NCI-H128 (cell line): Measurements from ENCODE around the gene BEND6.

Experiments
- DNase-seq: peaks from one replicate; lab custom pipeline; 2025; ENCODE audit not compliant: unreplicated experiment; lab: John Stamatoyannopoulos, UW

BEND6 gene

GRCh38 chr6:56940463-56940862 lies 14.4 kb upstream of the BEND6 start:
- DNase-seq, result no peak

DNA sequence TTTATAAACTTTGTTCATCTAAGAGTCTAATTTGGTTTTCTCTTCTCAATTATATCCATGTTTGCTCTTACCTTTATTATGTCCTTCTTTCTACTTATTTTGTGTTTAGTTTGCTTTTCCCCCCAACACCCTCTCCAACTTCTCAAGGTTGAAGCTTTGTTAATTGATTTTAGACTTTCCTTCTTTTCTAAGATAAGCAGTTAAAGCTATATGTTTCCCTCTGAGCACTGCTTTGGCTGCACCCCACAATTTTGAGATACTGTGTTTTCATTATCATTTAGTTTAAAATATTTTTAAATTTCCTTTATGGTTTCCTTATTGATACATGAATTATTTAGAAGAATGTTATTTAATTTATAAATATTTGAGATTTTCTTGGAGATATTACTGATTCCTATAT lies 13.9 kb upstream of the BEND6 start:
- no peak for DNase-seq

GRCh38 chr6:56944661-56945060 lies 10.2 kb upstream of the BEND6 start:
- no peak for DNase-seq

- no peak for DNase-seq
Measured at GRCh38 chr6:56946368-56946767, 8.5 kb upstream of the BEND6 start.

GRCh38 chr6:56947924-56948323 lies 7.0 kb upstream of the BEND6 start:
- no peak for DNase-seq

DNA sequence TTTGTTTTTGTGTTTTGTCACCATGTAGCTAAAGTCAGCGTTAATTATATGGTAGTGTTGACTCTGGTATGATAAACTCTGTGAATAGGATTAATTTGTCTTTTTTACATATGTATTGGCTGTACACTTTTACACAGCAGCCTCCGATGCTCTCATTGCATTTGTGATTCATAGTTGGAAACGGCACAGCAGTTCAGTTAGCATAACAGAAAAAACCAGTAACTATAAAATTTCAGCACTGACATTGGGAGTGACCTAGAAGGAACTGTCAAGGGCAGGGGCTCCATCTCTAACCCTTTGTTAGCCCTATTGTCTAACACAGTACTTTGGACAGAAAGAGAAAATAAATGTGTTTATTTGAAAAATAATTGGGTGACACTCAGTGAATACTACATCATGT lies 5.6 kb upstream of the BEND6 start:
- DNase-seq, result no peak

GRCh38 chr6:56949925-56950495 lies 4.9 kb upstream of the BEND6 start:
- no peak for DNase-seq

- no peak for DNase-seq
Measured at GRCh38 chr6:56951049-56951831, 3.7 kb upstream of the BEND6 start.

DNA sequence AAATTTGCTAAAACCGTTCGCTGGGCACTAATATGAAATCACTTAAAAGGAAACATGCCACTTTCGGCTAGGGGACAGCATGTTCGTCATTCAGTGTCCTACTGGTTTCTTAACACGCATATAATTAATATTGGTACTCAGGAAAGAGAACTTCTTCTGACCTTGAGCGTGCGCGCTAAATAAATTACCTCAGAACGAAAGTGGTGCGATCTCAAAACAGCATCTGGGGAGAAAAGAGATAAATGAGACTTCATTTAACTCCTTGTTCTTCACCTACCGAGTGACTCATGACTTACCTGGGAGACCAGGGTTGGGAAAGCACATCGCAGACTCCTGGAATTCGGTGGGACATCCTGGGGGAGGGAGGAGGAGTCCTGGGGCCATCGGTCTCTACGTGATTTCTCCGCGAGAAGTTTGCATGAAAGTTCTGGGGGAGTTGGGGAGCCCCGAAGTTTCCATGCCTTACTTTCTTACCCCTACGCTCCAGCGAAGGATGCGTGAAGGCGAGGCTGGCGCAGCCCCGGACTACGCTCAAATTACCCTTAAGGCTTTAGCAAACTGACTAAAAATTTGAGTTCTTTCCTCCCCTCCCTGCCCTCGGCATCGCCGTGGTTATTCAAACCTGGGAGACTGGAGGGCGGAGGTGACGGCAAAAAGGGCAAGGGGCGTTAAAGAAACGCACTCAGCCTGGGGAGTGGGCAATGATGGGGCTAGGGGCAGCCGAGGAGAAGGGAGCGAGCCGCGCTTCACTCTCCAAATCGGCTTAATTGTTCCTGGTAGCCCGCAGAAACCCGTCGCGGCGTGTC lies 1.1 kb upstream of the BEND6 start:
- no peak for DNase-seq

- peak; percentile 46 for DNase-seq
Measured at GRCh38 chr6:56955171-56956155, 556 bp downstream of the BEND6 start.

GRCh38 chr6:56956491-56956890 lies 1.6 kb downstream of the BEND6 start:
- no peak for DNase-seq

GRCh38 chr6:56957856-56958255 lies 2.9 kb downstream of the BEND6 start:
- no peak for DNase-seq

DNA sequence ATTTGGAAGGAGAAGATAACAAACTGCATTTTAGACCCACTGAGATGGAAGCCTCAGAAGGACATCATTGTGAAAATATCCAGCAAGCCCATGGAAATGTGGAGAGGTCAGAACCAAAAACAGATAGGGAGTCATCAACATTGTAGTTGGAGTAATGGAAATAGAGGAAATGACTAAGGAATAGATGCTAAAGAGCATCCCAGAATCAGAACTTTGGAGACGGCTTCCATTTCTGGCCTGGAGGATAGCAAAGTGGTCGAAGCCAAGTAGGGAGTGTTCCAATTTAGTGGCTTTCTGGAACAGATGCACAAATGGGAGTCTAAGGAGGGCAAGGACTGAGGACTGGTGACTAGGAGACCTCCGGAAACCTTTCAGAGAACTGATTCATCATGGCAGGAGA lies 3.6 kb downstream of the BEND6 start:
- DNase-seq, result no peak

DNA sequence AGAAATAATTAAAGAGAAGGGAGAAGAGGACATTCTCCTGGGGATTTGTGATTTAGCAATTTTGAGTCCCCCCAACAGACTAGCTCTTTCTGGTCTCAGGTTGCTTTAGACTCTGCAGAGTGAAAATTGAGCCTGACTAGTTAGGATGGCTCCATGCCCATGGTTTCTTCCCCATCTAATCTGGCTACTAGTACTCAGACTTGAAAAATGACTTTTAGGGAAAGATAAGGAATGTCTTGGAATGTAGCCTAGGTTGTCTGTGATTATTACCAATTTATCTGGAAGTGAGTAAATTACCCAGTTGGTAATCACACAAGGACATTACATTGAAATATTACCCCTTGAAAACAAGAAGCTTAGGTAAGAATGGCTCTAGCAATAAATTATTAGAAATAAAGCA lies 4.2 kb downstream of the BEND6 start:
- DNase-seq, result no peak

GRCh38 chr6:56959938-56960337 lies 5.0 kb downstream of the BEND6 start:
- DNase-seq, result no peak

DNA sequence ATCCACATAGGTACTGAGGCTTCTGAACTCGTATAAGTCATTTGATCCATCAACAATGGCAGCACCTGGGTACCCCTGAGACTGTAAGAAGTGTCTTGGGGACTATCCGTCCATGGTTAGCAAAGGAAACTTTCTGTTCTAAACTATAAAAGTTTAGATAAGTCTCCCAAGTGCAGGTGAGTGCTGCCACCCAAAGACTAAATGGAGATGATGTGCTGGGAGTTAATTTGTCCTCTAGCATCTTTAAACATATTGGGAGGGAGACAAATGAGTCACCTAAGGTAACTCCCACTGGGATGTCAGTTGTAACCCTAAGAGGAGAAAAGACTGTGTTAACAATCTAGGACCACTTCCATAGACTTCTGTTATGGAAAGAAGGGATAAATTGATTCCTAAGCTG lies 6.2 kb downstream of the BEND6 start:
- no peak for DNase-seq

DNA sequence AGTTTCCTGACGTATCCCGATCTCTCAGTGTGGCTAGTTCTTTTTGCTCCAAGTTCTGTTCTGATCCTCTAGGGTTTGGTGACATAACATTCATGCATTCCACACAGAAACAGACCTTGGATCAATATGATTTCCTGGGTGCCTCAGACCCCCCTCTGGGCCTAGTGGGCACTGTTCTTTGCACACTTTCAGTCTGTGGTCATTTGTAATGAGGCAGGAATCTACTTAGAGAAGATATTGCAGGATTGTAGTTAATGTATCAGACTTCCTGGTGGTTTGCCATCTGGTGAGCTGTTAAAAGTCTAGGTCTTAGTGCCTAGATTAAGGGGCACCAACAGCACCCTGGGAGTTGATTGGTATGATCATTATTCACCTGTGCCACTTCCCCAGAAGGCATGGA lies 7.5 kb downstream of the BEND6 start:
- no peak for DNase-seq

GRCh38 chr6:56963043-56963442 lies 8.1 kb downstream of the BEND6 start:
- no peak for DNase-seq

DNA sequence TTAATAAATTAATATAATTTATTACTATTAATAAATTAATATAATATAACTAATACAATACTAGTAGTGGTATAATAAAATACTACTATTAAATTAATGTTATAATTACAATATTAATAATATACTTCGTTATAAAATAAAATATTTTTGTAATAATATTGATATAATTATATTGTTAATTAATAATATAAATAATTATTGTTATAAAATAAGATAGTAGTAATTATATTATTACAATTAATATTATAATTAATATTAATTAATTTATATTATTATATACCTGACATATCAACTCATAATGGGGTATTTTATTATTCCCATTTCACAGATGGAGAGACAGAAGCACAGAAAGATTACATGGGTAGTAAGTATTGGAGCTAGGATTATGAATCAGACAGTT lies 8.9 kb downstream of the BEND6 start:
- no peak for DNase-seq

DNA sequence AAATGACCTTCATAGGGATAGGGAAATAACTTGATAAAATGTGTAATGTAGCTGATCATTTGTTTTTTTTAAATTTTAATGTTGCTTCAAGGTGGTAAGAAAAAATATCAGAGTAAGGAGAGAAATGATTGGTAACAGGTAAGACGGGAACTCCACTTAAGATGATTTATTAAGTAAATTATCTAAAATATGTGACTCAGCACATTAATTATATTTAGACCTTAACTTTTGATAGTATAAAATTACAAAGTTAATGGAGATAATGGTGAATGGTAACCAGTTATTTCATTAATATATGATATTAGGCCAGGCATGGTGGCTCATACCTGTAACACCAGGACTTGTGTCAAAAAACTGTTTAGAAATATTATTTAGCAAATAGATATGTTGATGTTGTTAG lies 10.2 kb downstream of the BEND6 start:
- DNase-seq, result no peak

DNA sequence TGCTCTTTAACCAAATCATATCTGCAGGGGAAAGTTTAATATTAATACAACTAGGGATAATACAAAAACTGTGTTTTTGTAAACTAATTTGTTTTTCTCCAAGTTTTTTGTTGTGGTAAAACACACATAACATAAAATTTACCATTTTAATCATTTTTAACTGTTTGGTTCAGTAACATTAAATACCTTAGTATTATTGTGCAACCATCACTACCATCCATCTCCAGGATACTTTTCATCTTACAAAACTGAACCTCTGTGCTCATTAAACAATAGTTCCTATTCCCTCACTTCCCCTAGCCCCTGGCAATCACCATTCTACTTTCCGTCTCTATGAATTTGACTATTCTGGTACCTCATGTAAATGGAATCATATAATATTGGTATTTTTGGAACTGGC lies 15.9 kb downstream of the BEND6 start:
- no peak for DNase-seq
